Endodermal cell (in vitro differentiated cells): ENCODE data around the gene DNAJC19. TPM values are rescaled to one million over a fixed set of nuclear protein-coding genes. Genes with fewer than 3 reads are reported as not detected.

Source experiments
- DNase-seq: peaks from one replicate; pipeline ENCODE4 v3.0.0-alpha.2; 2017
- H3K27ac ChIP-seq: 2 replicates; pipeline ENCODE4 v1.5.1; 2013; ENCODE audit warnings: mild to moderate bottlenecking, low read depth, low read length, moderate library complexity
- H3K27me3 ChIP-seq: 2 replicates; pipeline ENCODE4 v1.6.1; 2013; ENCODE audit warnings: mild to moderate bottlenecking, low read length, moderate library complexity; ENCODE audit not compliant: insufficient read depth, control insufficient read depth, poor library complexity, severe bottlenecking
- H3K36me3 ChIP-seq: 2 replicates; pipeline ENCODE4 v1.7.0; 2013; ENCODE audit warnings: mild to moderate bottlenecking, low read length, moderate library complexity; ENCODE audit not compliant: control insufficient read depth, insufficient read depth
- H3K4me1 ChIP-seq: one replicate; pipeline ENCODE4 v1.7.0; 2013; ENCODE audit warnings: low read length; ENCODE audit not compliant: control insufficient read depth, insufficient read depth
- H3K4me3 ChIP-seq: 2 replicates; pipeline ENCODE4 v1.5.1; 2013; ENCODE audit warnings: mild to moderate bottlenecking, low read length, moderate library complexity
- H3K9ac ChIP-seq: 2 replicates; pipeline ENCODE4 v1.6.1; 2013; ENCODE audit warnings: mild to moderate bottlenecking, low read length, moderate library complexity; ENCODE audit not compliant: poor library complexity, severe bottlenecking; ENCODE audit errors: extremely low read depth
- H3K9me3 ChIP-seq: 2 replicates; pipeline ENCODE4 v1.6.1; 2013; ENCODE audit warnings: mild to moderate bottlenecking, low read length, moderate library complexity; ENCODE audit not compliant: control insufficient read depth
- H3K27ac Mint-ChIP-seq: 2 replicates; pipeline ENCODE4 v1.8.0; 2020; ENCODE audit warnings: mixed read lengths
- H3K27me3 Mint-ChIP-seq: 2 replicates; pipeline ENCODE4 v1.8.0; 2021; ENCODE audit warnings: mild to moderate bottlenecking, mixed read lengths; ENCODE audit not compliant: insufficient read depth
- H3K36me3 Mint-ChIP-seq: 2 replicates; pipeline ENCODE4 v1.8.0; 2020; ENCODE audit warnings: low read depth, mixed read lengths
- H3K4me1 Mint-ChIP-seq: 2 replicates; pipeline ENCODE4 v1.8.0; 2020; ENCODE audit warnings: mixed read lengths
- H3K4me3 Mint-ChIP-seq: 2 replicates; pipeline ENCODE4 v1.8.0; 2020; ENCODE audit warnings: mild to moderate bottlenecking, moderate library complexity, mixed read lengths
- H3K9me3 Mint-ChIP-seq: 2 replicates; pipeline ENCODE4 v1.8.0; 2020; ENCODE audit warnings: mild to moderate bottlenecking, mixed read lengths
- CTCF ChIP-seq: fragments of 200-600 bp; sonication (generic); conservative IDR thresholded peaks from 2 replicates; pipeline ENCODE4 v1.5.0; 2021; ENCODE audit warnings: antibody characterized with exemption, mild to moderate bottlenecking
- WGBS, 2 experiments: methylation state at CpG; one replicate each; pipeline versions ENCODE4 v1.1.5 to v1.1.7; 2013; ENCODE audit warnings: missing lambda C conversion rate in 2 of 2, mixed read lengths in 1 of 2; ENCODE audit not compliant: insufficient coverage in 1 of 2, insufficient read length in 1 of 2; 5-methylcytosine and 5-hydroxymethylcytosine counted together
- total RNA-seq, 2 donors: library from RNA; stranded (reverse); fragmentation: NEBNext Ultra II Directional in 1 of 2; extraction: Animal tissue kit (Norgen Biotek cat#: 25700) in 1 of 2; gene quantifications; 2 replicates in 1 of 2; 3 replicates in 1 of 2; pipeline ENCODE4 v1.2.1, GENCODE V29; 2021

The DNAJC19 gene
- total RNA-seq, 2 donors from 2014 or later = 60.1 to 70.2 TPM

GRCh38 chr3:180961552-180961951, 28.0 kb downstream of the DNAJC19 start:
- peaks cover 91% of the 10 kb centered on the region for H3K36me3 ChIP-seq
- H3K9me3 Mint-ChIP-seq = no peaks in the 10 kb centered on the region

GRCh38 chr3:180961087-180961486, 28.4 kb downstream of the DNAJC19 start:
- Histone ChIP-seq H3K36me3 (peaks cover 91% of the 10 kb centered on the region), H3K4me1 (no peaks in the 10 kb centered on the region), H3K27ac (no peak overlapping the region), H3K9ac (no peak overlapping the region), H3K27me3 (no peaks in the 10 kb centered on the region), H3K4me3 (no peak overlapping the region), H3K9me3 (no peaks in the 10 kb centered on the region)
- H3K4me1 Mint-ChIP-seq = no peaks in the 10 kb centered on the region
- WGBS, 2 experiments = 96 to 100% methylated on average over 2 of the region's 3 CpGs
- no peak overlapping the region for H3K4me3 Mint-ChIP-seq
- no peaks in the 10 kb centered on the region for H3K27me3 Mint-ChIP-seq
- H3K27ac Mint-ChIP-seq = no peak overlapping the region
- H3K9me3 Mint-ChIP-seq = no peaks in the 10 kb centered on the region
- no peak for TF ChIP-seq CTCF
- H3K36me3 Mint-ChIP-seq = peaks cover 71% of the 10 kb centered on the region
- DNase-seq = no peak

More at GRCh38 chr3:180961552-180961951, 28.0 kb downstream of the DNAJC19 start:
- WGBS, 2 experiments = no CpG with 5 or more reads among the region's 1 CpG
- Histone ChIP-seq H3K9me3 (no peaks in the 10 kb centered on the region), H3K9ac (no peak overlapping the region), H3K4me1 (no peaks in the 10 kb centered on the region), H3K4me3 (no peak overlapping the region), H3K27me3 (no peaks in the 10 kb centered on the region), H3K27ac (no peak overlapping the region)
- no peaks in the 10 kb centered on the region for H3K4me1 Mint-ChIP-seq
- no peak for TF ChIP-seq CTCF
- no peak overlapping the region for H3K4me3 Mint-ChIP-seq
- H3K27me3 Mint-ChIP-seq = no peaks in the 10 kb centered on the region
- H3K36me3 Mint-ChIP-seq = peaks cover 71% of the 10 kb centered on the region
- H3K27ac Mint-ChIP-seq = no peak overlapping the region
- no peak for DNase-seq

GRCh38 chr3:180959691-180960090, 29.8 kb downstream of the DNAJC19 start:
- Mint-ChIP-seq H3K27ac (no peak overlapping the region), H3K27me3 (no peaks in the 10 kb centered on the region), H3K9me3 (no peaks in the 10 kb centered on the region), H3K36me3 (peaks cover 72% of the 10 kb centered on the region), H3K4me3 (no peak overlapping the region), H3K4me1 (no peaks in the 10 kb centered on the region)
- DNase-seq = no peak
- WGBS, 2 experiments = 100% methylated on average over 1 of the region's 1 CpG; no CpG with 5 or more reads in 1 of the 2 experiments
- Histone ChIP-seq H3K9ac (no peak overlapping the region), H3K9me3 (no peaks in the 10 kb centered on the region), H3K4me3 (no peak overlapping the region), H3K27me3 (no peaks in the 10 kb centered on the region), H3K36me3 (peaks cover 87% of the 10 kb centered on the region), H3K4me1 (no peaks in the 10 kb centered on the region), H3K27ac (no peak overlapping the region)
- no peak for TF ChIP-seq CTCF
